Endothelial cell of umbilical vein (primary cell): Measurements from ENCODE around the gene FCGBP. TPM values are rescaled to one million over a fixed set of nuclear protein-coding genes. Genes with fewer than 3 reads are reported as not detected.

Source experiments
- BruUV-seq: library from RNA; stranded (reverse); fragments of 400-500 nt; replicated peaks from 2 replicates; lab custom pipeline; 2021; lab: Mats Ljungman, UMichigan
- CTCF ChIA-PET: fragments of 300-600, 350-600 bp; sonication (Branson Sonifier 250); formaldehyde crosslinking; loops from one replicate; lab custom pipeline; 2021; ENCODE audit warnings: antibody characterized with exemption, inconsistent platforms; lab: Charles Lee
- POLR2A ChIA-PET: fragments of 300-600, 350-600 bp; sonication (Branson Sonifier 250); formaldehyde crosslinking; loops from one replicate; lab custom pipeline; 2021; ENCODE audit warnings: antibody characterized with exemption, inconsistent platforms; lab: Charles Lee
- DNase-seq: peaks from one replicate; pipeline ENCODE4 v3.0.0-alpha.2; 2011; ENCODE audit warnings: low read depth, low spot score
- FAIRE-seq: peaks from 2 replicates; lab custom pipeline; 2011; peaks lifted over from hg19 to GRCh38; lab: Jason Lieb, UNC
- H2AFZ ChIP-seq: 2 replicates; pipeline ENCODE4 v1.6.0; 2012; ENCODE audit warnings: low read depth, low read length, control low read depth, inconsistent platforms
- H3K27ac ChIP-seq: 2 replicates; pipeline ENCODE4 v1.5.1; 2011; ENCODE audit warnings: low read depth, mild to moderate bottlenecking, control low read depth, low read length, moderate library complexity; ENCODE audit not compliant: insufficient read depth
- H3K27me3 ChIP-seq, 2 experiments: 2 replicates each; pipeline versions ENCODE4 v1.6.0 to v1.6.1; 2011; ENCODE audit warnings: low read length in 2 of 2, mixed read lengths in 1 of 2; ENCODE audit not compliant: control insufficient read depth in 2 of 2, insufficient read depth in 2 of 2
- H3K36me3 ChIP-seq, 2 experiments: 2 replicates in 1 of 2; 3 replicates in 1 of 2; pipeline ENCODE4 v1.5.1; 2011; ENCODE audit warnings: low read length in 2 of 2, mild to moderate bottlenecking in 1 of 2, moderate library complexity in 1 of 2; ENCODE audit not compliant: control insufficient read depth in 2 of 2, insufficient read depth in 2 of 2; ENCODE audit errors: extremely low read depth in 1 of 2
- H3K4me1 ChIP-seq: 3 replicates; pipeline ENCODE4 v1.5.1; 2011; ENCODE audit warnings: mild to moderate bottlenecking, low read length; ENCODE audit not compliant: control insufficient read depth, insufficient read depth; ENCODE audit errors: extremely low read depth
- H3K4me2 ChIP-seq: 2 replicates; pipeline ENCODE4 v1.6.1; 2011; ENCODE audit warnings: low read length, control low read depth, mixed read lengths; ENCODE audit not compliant: insufficient read depth
- H3K4me3 ChIP-seq, 3 experiments: fragments of 200-600 bp in 1 of 3; sonication (generic), shearing (Covaris generic) in 1 of 3; replicated peaks in 1 of 3; 2 replicates each; pipeline ENCODE4 v1.5.1; 2011 to 2016; ENCODE audit warnings: control low read depth in 3 of 3, low read length in 3 of 3, mild to moderate bottlenecking in 2 of 3, inconsistent platforms in 1 of 3, low read depth in 1 of 3, moderate library complexity in 1 of 3; ENCODE audit not compliant: insufficient read depth in 1 of 3
- H3K79me2 ChIP-seq: 2 replicates; pipeline ENCODE4 v1.6.0; 2012; ENCODE audit warnings: low read length, inconsistent platforms; ENCODE audit not compliant: control insufficient read depth, insufficient read depth
- H3K9ac ChIP-seq: replicated peaks from 2 replicates; pipeline ENCODE3; 2011; ENCODE audit warnings: low read length, control low read depth; ENCODE audit not compliant: insufficient read depth; ENCODE audit errors: extremely low read depth
- H3K9me1 ChIP-seq: replicated peaks from 3 replicates; pipeline ENCODE4 v1.6.0; 2011; ENCODE audit warnings: mild to moderate bottlenecking, low read length; ENCODE audit not compliant: control insufficient read depth, insufficient read depth; ENCODE audit errors: extremely low read depth
- H3K9me3 ChIP-seq: replicated peaks from 2 replicates; pipeline ENCODE4 v1.5.1; 2012; ENCODE audit warnings: low read length, inconsistent platforms; ENCODE audit not compliant: control insufficient read depth, insufficient read depth
- H4K20me1 ChIP-seq: replicated peaks from 2 replicates; pipeline ENCODE3; 2011; ENCODE audit warnings: mild to moderate bottlenecking, low read length; ENCODE audit not compliant: control insufficient read depth, insufficient read depth; ENCODE audit errors: extremely low read depth
- EZH2 ChIP-seq: IDR thresholded peaks from 2 replicates; pipeline ENCODE4 v1.6.1; 2012; ENCODE audit warnings: borderline replicate concordance, low read depth, mild to moderate bottlenecking, moderate library complexity, low read length, inconsistent platforms; ENCODE audit not compliant: severe bottlenecking
- FOS ChIP-seq: IDR thresholded peaks from 2 replicates; pipeline ENCODE4 v1.6.1; 2011; ENCODE audit warnings: mild to moderate bottlenecking, low read length, moderate library complexity, borderline replicate concordance; ENCODE audit not compliant: insufficient read depth
- GATA2 ChIP-seq: IDR thresholded peaks from 2 replicates; pipeline ENCODE4 v1.7.0; 2011; ENCODE audit warnings: low read depth, mild to moderate bottlenecking, moderate library complexity, mixed read lengths, low read length; ENCODE audit not compliant: insufficient read length, insufficient read depth
- JUN ChIP-seq: IDR thresholded peaks from 2 replicates; pipeline ENCODE4 v1.6.1; 2011; ENCODE audit warnings: borderline replicate concordance, low read depth; ENCODE audit not compliant: insufficient read length, insufficient read depth
- MYC ChIP-seq: IDR thresholded peaks from one replicate; pipeline ENCODE4 v1.6.1; 2011; ENCODE audit warnings: mild to moderate bottlenecking, low read depth, low read length
- POLR2A ChIP-seq: IDR thresholded peaks from 2 replicates; pipeline ENCODE4 v1.6.1; 2012; ENCODE audit warnings: low read depth, mild to moderate bottlenecking, control low read depth, low read length
- POLR2AphosphoS5 ChIP-seq: IDR thresholded peaks from 2 replicates; pipeline ENCODE4 v1.6.1; 2012; ENCODE audit warnings: low read depth, mild to moderate bottlenecking, control low read depth, low read length, moderate library complexity; ENCODE audit not compliant: insufficient read depth
- dilution Hi-C: fragments of 300-500 bp; cut with MboI; formaldehyde crosslinking; loops from one replicate; pipeline ENCODE4 v1.15.0; 2019; ENCODE audit warnings: low sequenced_read_pairs; ENCODE audit not compliant: extremely low pct_ligation_motif_present
- intact Hi-C: fragments of 100-400 bp; cut with micrococcal nuclease; formaldehyde crosslinking; loops from one replicate; pipeline ENCODE4 v1.10.0; 2022
- polyA plus RNA-seq, 4 experiments: library from polyadenylated mRNA; depleted of rRNA in 3 of 4; stranded (reverse) in 3 of 4; unstranded in 1 of 4; fragments of >200 nt; gene quantifications; 2 replicates each; pipeline versions ENCODE4 v1.2.1 to v1.2.3, GENCODE V29; 2011 to 2012; ENCODE audit warnings: missing spikeins in 1 of 4
- total RNA-seq: library from RNA; stranded (reverse); gene quantifications from 2 replicates; pipeline ENCODE4 v1.2.3, GENCODE V29; 2021
- TF ChIP-seq, protein P1 (sequence below): IDR thresholded peaks from 2 replicates; pipeline ENCODE4 v1.6.1; 2011; ENCODE audit not compliant: insufficient read depth, insufficient read length
- TF ChIP-seq, protein P2 (sequence below), 2 donors: IDR thresholded peaks; 1 replicate in 1 of 2; 2 replicates in 1 of 2; pipeline ENCODE4 v1.5.1; 2011; ENCODE audit warnings: low read length in 2 of 2, mild to moderate bottlenecking in 2 of 2, moderate library complexity in 2 of 2, control low read depth in 1 of 2, inconsistent platforms in 1 of 2, low read depth in 1 of 2; ENCODE audit not compliant: insufficient read depth in 1 of 2; ENCODE audit errors: extremely low read depth in 1 of 2

FCGBP gene
- total and polyA plus RNA-seq, 2 donors (not counting 3 experiments of a cell fraction or from before 2014, with no cell fraction given) = 0.01 TPM; not detected in 1

DNA sequence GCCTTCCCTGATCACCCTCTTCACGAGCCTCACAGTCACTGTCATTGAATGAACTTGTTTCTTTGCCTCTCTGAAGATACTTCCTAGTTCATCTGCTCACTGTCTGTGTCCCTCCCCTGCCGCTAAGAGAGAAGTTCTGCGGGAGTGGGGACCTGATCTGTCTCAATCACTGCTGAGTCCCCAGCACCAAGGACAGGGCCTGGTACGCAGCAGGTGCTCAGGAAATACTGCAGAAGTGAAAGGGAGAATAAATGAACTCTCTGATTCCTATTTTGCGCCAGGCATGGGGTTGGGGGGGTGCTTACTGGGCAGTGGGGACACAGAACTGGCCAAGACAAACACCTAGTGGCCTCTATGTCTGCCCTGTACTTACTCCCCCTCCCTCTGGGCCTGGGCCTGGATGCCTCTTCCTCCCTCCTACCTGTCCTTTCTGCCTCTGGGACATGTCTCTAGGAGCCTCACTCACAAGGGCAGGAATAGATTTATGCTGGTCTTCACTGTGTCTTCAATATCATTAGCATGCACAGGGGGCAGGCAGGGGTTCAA lies 17.5 kb downstream of the FCGBP start:
- FAIRE-seq = no peak

More for the DNA sequence above, 17.5 kb downstream of the FCGBP start:
- POLR2A ChIA-PET = no interaction called here
- DNase-seq = no peak
- no TSS peak for BruUV-seq
- no peaks in the 10 kb centered on the region for H3K9me3 ChIP-seq
- no peak overlapping the region for H2AFZ ChIP-seq
- peaks cover 0 to 1% of the 10 kb centered on the region in 2 experiments for H3K27me3 ChIP-seq
- CTCF ChIA-PET = no interaction called here
- intact Hi-C loops (no loop called here), dilution Hi-C loops (no loop called here)
- H3K79me2 ChIP-seq = no peaks in the 10 kb centered on the region
- no peaks in the 10 kb centered on the region for H3K4me1 ChIP-seq
- no peak overlapping the region for H3K9ac ChIP-seq
- H3K9me1 ChIP-seq = no peaks in the 10 kb centered on the region
- no peak overlapping the region for H3K27ac ChIP-seq
- TF ChIP-seq POLR2A (no peak), EZH2 (no peak), FOS (no peak), GATA2 (no peak), JUN (no peak), POLR2AphosphoS5 (no peak), MYC (no peak)
- TF ChIP-seq, protein P1, sequence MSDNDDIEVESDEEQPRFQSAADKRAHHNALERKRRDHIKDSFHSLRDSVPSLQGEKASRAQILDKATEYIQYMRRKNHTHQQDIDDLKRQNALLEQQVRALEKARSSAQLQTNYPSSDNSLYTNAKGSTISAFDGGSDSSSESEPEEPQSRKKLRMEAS = no peak
- TF ChIP-seq, protein P2, sequence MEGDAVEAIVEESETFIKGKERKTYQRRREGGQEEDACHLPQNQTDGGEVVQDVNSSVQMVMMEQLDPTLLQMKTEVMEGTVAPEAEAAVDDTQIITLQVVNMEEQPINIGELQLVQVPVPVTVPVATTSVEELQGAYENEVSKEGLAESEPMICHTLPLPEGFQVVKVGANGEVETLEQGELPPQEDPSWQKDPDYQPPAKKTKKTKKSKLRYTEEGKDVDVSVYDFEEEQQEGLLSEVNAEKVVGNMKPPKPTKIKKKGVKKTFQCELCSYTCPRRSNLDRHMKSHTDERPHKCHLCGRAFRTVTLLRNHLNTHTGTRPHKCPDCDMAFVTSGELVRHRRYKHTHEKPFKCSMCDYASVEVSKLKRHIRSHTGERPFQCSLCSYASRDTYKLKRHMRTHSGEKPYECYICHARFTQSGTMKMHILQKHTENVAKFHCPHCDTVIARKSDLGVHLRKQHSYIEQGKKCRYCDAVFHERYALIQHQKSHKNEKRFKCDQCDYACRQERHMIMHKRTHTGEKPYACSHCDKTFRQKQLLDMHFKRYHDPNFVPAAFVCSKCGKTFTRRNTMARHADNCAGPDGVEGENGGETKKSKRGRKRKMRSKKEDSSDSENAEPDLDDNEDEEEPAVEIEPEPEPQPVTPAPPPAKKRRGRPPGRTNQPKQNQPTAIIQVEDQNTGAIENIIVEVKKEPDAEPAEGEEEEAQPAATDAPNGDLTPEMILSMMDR (IDR thresholded peaks at IDR 0.05; ENCODE audit: extremely low read depth in 1 of 2, insufficient read depth in 1 of 2, low read depth in 1 of 2, low read length in 2 of 2) = no peak
- no peaks in the 10 kb centered on the region for H4K20me1 ChIP-seq
- no peak overlapping the region for H3K4me2 ChIP-seq
- no peaks in the 10 kb centered on the region for H3K36me3 ChIP-seq
- no peak overlapping the region for H3K4me3 ChIP-seq
